GM18507 (cell line): Measurements from ENCODE around the gene NCLN.
A peak's percentile ranks its signal among the peaks of the same experiment; 100 is the strongest.

Source experiments
- DNase-seq: peaks from one replicate; pipeline ENCODE4 v3.0.0; 2011; ENCODE audit warnings: low read depth; ENCODE audit not compliant: insufficient read length; ENCODE audit errors: extremely low spot score
- FAIRE-seq: peaks from 2 replicates; lab custom pipeline; 2011; peaks lifted over from hg19 to GRCh38; lab: Jason Lieb, UNC

NCLN gene, protein sequence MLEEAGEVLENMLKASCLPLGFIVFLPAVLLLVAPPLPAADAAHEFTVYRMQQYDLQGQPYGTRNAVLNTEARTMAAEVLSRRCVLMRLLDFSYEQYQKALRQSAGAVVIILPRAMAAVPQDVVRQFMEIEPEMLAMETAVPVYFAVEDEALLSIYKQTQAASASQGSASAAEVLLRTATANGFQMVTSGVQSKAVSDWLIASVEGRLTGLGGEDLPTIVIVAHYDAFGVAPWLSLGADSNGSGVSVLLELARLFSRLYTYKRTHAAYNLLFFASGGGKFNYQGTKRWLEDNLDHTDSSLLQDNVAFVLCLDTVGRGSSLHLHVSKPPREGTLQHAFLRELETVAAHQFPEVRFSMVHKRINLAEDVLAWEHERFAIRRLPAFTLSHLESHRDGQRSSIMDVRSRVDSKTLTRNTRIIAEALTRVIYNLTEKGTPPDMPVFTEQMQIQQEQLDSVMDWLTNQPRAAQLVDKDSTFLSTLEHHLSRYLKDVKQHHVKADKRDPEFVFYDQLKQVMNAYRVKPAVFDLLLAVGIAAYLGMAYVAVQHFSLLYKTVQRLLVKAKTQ

DNA sequence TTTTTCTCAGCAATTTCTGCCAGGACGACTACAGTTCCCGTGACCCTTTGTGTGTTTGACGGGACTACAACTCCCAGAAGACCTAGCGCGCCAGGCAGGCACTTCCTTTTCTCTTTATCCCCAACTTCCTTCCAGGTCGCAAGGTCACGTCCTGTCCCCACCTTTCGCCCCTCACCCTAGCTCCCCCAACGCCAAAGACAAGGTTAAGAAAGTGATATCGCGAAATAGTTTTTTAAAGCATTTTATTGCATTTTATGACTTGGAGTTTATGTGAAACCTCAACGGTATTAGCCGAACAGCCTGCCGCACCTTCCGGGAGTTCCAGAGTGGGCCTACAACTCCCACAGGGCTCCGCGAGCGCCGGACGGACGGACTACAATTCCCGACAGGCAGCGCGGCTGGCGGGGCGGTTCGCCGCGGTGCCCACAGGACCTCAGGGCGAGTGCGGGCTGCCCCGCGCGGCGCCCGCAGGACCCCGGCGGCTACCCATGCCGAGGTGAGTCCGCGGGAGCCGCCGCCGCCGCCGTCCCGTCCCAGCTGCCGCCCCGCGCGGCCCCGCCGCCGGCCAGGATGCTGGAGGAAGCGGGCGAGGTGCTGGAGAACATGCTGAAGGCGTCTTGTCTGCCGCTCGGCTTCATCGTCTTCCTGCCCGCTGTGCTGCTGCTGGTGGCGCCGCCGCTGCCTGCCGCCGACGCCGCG is at the start of gene NCLN:
Gene NCLN (plus strand): TSS at position 470 of the 699 bp plus-strand sequence. CDS start 101 bp downstream, at position 571.
- DNase-seq = peak; percentile 73
- peak; percentile 98 for FAIRE-seq

DNA sequence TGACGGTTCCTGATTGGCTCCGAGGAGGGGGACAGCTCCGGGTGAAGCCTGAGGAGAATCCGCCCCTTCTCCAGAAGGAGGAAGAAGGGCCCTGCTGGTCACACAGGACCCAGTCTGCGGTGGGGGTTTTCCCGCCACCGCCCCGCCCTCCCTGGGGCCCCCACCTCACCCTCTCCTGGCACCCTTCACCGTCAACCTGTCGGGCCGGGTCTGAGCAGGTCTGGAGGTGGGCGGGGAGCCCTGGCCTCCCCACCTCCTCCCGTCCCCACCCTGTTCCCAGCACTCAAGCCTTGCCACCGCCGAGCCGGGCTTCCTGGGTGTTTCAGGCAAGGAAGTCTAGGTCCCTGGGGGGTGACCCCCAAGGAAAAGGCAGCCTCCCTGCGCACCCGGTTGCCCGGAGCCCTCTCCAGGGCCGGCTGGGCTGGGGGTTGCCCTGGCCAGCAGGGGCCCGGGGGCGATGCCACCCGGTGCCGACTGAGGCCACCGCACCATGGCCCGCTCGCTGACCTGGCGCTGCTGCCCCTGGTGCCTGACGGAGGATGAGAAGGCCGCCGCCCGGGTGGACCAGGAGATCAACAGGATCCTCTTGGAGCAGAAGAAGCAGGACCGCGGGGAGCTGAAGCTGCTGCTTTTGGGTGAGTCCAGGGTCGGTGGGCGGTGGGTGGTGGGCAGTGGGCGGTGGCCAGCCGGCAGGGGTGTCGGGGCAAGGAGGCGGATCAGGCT is 49.6 kb upstream of the NCLN start, which contains the start of gene GNA15:
Gene GNA15 (plus strand): TSS at position 73 of the 723 bp plus-strand sequence. CDS start 418 bp downstream, at position 491.
- FAIRE-seq (no peak), DNase-seq (no peak)

DNA sequence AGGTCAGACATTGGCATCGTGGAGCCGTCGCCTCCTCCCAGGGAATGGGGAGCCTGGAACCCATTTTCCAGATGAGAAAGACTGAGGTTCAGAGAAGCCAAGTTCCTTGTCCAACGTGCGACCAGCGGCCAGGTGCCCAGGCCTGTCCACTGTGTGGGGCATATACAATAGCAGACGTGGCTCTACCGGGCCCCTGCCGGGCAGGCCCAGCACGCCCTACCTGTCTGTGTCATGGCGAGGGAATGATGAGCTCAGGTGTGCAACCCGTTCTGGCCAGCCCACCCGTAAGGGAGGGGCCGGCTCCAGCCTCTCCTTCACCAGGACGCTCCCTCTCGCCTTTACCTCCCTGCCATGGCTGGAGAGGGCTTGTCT is 49.1 kb upstream of the NCLN start:
- FAIRE-seq (no peak), DNase-seq (no peak)

DNA sequence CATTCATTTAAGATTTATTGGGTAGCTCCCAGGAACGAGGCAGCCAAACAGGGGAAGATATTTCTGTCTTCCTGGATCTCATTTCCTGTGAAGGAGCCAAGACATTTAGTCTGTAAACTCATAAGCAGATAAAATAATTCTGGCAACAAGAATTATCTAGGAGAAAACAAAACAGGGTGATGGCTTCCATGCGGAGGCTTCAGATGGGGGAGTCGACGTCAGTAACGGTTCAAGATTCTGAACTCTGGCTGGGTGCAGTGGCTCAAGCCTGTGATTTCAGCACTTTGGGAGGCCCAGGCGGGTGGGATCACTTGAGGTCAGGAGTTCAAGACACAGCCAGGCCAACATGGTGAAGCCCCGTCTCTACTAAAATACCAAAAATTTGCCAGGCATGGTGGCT is 48.6 kb upstream of the NCLN start:
- DNase-seq (no peak), FAIRE-seq (no peak)

DNA sequence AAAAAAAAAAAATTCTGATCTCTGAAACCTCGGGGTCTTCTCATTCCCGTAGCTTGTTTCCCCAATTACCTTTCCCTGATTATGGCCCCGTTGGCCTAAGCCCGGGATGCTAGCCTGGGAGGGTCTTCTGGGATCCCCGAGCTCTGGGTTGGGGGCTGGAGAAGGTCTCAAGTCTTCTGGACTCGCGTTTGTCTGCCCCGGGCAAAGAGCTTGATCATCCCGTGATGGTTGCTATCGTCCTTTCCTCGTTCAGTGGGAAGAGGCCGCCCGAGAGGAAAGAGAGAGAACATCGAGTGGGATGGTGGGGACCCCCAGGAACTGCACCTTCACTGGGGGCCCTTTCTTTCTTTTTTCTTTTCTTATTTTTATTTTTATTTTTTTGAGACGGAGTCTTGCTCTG is 47.5 kb upstream of the NCLN start:
- no peak for FAIRE-seq

DNA sequence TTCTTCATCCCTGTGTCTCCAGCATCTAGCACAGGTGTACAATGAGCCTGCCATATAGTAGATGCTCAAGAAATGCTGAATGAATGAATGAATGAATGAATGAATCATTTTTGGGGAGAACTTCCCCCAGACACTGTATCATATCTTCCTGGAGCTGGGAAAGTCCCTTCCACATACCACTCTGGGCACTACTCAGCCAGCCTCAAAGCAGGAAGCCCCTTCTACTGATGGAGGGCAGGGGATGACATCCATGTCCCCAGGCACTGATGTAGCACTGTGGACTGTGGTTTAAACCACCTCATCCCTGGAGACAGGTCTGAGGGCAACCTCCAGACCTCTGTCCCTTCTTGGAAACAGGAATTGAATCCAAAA is 45.1 kb upstream of the NCLN start:
- FAIRE-seq (peak; percentile 26), DNase-seq (no peak)

More for the DNA sequence above, 47.5 kb upstream of the NCLN start:
- DNase-seq = no peak

DNA sequence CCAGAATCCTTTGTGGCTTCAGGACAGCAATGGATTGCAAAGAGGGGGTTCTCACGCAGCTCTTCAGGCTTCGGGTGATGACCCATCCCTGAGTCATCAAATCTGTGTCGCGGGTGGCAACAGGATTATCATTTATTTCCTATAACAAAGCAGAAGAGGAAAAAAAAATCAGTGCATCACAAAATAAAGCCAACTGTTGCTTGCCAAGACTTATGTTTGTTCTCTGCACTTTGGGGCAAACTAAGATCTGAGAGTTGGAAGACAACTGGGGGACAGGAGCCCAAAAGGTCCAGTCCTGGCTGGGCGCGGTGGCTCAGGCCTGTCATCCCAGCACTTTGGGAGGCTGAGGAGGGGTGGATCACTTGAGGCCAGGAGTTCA is 43.4 kb upstream of the NCLN start:
- DNase-seq (no peak), FAIRE-seq (no peak)

DNA sequence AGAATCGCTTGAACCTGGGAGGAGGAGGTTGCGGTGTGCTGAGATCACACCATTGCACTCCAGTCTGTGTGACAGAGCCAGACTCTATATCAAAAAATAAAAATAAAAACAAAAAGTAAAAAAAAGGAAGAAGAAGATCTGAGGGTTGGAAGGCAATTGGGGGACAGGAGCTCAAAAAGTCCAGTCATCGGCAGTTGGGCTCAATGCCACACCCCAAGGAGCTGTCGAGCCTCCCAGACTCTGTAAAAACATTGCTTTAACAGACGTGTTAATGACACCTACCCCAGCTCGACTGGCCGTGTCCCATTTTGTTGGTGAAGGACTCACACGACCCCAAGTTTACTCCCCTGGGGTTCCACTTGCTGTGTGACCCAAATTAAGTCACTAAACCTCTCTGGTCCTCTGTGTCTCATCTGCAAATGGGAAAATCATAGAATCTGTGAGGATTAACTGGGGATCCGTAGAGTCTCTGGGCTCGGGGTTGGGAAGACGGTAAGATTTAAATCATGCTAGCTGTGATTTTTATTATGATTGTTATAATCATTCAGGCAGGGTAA is 42.9 kb upstream of the NCLN start:
- DNase-seq (no peak), FAIRE-seq (no peak)

DNA sequence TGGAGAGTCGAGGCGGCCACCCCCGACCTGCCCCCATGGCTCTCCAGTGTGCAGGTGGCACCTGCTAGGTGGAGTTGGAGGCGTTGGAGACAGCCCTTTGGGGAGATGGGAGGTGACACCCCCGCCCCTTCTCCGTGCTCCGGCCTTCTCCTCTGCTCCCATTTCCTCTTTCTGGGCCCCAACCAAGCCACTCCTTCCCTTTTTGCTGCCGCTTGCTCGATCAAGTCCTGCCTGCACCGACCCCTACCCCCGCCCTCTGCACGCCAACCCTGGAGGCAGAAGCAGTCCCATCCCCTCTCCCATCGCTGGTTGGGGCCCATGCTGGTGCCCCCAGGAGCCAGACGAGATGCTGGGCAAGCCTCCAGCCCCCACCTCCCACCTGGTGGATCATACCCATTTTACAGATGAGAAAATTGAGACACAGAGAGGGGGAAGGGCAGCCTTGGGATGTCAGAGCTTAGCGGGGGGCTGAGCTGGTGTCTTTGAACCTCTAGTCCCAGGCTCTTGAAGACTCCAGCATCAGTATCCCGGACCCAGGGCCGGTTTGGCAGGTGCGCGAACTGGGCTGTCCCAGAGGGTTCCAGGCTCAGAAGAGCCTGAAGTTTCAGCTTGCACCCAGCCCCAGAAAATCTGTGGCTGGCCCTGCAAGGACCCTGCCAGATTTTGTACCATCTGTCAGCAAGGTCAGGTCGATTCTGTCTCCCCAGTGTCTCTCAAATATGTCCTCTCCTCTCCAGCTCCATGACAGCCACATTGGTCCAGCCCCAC is 39.6 kb upstream of the NCLN start:
- DNase-seq (no peak), FAIRE-seq (peak; percentile 62)

DNA sequence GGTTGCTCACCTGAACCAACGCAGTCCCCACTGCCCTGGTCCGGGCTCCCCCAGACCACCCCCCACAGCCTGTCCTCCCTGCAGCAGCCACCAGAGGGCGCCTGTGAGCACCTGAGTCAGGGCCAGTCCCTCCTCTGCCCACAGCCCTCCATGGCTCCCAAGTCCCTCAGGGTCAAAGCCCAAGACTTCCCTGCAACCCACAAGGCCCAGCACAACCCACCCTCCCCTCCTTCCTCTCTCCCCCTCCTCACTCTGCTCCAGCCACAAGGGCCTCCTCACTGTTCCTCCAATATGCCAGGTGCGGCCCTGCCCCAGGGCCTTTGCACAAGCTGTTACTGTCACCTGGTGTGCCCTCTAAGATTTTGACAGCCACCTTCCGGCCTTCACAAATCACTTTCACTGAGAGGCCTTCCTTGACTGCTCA is 39.0 kb upstream of the NCLN start:
- FAIRE-seq (no peak), DNase-seq (no peak)

DNA sequence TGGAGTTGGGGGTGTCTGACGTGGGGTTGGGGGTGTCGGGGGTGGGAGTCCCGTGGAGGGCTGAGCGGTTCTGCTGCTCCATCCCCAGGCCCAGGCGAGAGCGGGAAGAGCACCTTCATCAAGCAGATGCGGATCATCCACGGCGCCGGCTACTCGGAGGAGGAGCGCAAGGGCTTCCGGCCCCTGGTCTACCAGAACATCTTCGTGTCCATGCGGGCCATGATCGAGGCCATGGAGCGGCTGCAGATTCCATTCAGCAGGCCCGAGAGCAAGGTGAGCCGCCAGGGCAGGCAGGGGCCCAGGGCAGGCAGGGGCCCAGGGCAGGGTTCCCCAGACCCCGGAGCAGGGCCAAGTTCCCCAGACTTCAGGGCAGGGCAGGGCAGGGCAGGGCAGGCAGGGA is 37.2 kb upstream of the NCLN start:
- DNase-seq (no peak), FAIRE-seq (no peak)

DNA sequence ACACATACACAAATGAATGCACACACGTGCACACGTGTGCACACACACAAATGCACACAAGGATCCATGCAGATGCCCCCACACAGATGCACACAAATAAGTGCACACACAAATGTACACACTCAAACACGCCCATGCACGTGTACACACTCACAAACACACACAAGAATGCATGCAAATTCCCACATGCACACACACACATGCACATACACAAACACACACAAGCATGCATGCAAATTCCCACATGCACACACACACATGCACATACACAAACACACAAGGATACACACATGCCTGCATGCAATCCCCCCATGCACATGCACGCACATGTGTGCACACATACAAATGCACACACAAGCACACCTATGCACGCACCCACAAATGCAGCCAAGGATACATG is 36.6 kb upstream of the NCLN start:
- FAIRE-seq = no peak
- DNase-seq = no peak

DNA sequence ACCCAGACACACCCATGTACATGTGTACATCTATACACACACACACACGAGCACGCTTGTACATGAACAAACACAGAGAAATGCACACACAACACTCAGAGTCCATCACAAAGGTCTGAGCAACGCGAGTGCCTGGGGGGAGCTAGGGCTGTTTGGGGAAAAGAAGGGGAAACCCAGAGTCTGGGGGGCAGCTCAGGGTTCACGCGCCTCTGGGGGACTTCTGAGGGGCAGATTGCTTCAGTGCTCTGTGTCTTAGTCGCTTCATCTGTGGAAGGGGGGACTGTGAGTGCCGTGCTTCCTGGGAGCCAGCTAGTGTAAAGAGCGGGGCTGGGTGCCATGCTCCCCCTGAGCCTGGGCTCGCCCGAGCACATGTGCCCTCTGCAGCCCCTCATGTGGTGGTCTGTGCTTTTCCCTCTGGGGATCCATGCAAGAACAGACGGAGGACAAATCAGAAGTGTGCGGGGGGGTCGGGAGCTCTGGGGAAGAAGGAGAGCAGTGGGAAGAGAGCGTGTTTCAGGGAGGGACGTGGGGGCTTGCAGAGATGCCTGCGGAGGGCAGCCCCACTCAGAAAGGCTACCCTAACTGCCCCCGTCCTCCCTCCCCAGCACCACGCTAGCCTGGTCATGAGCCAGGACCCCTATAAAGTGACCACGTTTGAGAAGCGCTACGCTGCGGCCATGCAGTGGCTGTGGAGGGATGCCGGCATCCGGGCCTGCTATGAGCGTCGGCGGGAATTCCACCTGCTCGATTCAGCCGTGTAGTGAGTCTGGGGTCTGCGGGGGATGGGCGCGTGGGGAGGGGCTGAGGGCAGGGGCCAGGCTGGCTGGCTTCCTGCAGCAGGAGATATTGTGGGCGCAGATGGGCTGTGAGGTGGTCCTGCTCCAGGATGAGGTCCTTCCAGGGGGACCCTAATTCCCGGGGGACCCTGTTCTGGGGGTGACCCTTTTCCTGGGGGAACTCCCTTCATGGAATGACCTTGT is 35.9 kb upstream of the NCLN start:
- DNase-seq = no peak
- no peak for FAIRE-seq

DNA sequence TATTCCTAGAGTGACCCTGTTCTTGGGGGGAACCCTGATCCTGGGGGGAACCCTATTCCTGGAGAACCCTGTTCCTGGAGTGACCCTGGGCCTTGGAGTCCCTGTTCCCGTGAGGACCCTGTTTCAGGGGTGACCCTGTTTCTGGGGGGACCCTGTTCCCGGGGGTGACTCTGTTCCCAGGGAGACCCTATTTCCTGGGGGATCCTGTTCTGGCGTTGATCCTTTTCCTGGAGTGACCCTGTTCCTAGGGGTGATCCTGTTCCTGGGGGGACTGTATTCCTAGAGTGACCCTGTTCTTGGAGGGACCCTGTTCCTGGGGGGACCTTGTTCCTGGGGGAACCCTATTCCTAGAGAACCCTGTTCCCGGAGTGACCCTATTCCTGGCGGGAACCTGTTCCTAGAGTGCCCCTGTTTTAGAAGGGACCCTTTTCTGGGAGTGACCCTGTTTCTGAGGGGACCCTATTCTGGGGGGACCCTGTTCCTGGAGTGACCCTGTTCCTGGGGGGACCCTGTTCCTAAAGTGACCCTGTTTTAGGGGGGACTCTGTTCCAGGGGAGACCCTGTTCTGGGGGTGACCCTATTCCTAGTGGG is 34.9 kb upstream of the NCLN start:
- FAIRE-seq (no peak), DNase-seq (no peak)

DNA sequence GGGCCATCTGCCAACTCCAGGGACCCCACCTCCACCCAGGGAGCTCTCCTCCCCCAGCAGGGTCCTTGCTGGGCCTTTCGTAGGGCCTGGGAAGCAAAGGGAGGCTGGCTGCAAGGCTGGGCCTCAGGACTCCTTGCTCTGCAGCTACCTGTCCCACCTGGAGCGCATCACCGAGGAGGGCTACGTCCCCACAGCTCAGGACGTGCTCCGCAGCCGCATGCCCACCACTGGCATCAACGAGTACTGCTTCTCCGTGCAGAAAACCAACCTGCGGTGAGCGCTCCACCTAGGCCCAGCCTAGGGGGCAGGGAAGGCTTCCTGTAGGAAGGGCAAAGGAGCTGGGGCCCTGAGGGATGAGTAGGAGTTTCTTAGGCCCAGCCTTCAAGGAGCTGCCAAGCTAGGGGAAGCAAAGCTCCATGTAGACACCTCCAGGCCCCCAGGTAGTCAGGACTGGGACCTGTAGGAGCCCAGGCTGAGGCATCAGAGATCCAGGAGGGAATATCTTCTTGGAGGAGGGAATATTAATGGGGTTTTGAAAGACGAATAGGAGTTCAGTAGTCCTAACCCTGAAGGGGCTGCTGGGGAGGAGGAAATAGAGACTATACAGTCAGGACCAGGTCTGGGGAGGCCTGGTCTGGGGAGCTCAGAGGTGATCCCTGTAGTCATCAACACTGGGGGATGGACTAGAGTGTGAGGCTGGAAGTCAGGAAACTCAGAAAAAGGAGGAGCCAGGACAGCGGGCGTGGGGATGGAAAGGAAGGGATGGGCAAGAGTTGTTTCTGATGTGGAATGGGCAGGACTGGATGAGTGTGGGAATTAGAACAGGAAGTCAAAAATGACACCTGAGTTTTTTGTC is 33.9 kb upstream of the NCLN start:
- DNase-seq (no peak), FAIRE-seq (no peak)

DNA sequence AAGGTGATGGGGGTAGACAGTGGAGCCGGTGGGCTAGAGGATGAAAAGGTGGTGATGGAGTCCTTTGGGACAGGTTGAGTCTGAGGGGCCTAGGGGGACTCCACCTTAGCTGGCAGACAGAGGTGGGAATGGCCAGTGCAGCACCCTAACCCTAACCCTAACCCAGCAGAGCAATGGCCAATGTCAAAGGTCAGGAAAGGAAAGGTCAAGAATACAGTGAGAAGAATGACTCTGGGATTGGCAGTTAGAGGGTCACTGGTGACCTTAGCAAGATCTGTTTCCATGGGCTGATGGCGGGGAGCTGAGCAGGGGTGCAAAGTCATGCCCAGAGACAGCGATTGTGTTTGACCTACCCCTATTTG is 33.3 kb upstream of the NCLN start:
- FAIRE-seq (no peak), DNase-seq (no peak)
